ENCODE measurements around the gene CCDC7.
"Not testable (repeated sequence)": the region's sequence is repeated elsewhere in the genome, so short reads cannot be mapped to it uniquely, and the experiment has no call there.

CCDC7 gene

DNA sequence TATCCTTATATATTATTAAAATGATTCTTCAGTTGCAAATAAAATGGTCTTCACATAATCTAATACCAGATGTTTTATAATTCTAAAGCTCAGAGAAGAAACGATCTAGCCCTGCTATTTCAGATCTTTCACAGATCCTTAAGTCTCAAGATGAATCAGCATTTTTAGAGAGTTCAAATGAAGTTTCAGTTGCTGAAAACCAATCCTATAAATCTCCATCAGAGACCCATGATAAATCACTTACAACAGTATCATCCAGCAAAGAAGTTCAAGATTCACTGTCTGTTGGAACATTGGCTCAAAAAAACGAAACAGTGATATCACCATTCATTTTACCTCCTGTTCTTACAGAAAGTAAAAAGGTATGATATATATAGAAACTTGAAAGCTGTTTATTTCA lies 137.0 kb downstream of the CCDC7 start:
- no peak for DNase-seq

DNA sequence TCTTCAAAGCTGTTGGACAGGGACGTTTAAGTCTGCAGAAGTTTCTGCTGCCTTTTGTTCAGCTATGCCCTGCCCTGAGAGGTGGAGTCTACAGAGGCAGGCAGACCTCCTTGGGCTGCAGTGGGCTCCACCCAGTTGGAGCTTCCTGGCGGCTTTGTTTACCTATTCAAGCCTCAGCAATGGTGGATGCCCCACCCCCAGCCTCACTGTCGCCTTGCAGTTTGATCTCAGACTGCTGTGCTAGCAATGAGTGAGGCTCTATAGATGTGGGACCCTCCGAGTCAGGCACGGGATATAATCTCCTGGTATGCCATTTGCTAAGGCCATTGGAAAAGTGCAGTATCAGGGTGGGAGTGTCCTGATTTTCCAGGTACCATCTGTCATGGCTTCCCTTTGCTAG lies 152.1 kb downstream of the CCDC7 start:
- DNase-seq = not testable (repeated sequence)

DNA sequence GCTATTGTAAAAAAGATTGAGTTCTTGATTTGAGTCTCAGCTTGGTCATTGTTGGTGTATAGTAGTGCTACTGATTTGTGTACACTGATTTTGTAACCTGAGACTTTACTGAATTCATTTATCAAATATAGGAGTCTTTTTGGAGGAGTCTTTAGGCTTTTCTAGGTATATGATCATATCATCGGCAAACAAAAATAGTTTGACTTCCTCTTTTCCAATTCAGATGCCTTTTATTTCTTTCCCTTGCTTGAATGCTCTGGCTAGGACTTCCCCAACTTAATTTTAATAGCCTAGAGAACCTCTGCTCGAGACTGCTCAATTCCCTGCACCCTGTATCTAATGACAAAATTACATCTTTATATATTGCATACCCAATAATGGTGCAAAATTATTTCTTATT lies 154.4 kb downstream of the CCDC7 start:
- DNase-seq = no peak

DNA sequence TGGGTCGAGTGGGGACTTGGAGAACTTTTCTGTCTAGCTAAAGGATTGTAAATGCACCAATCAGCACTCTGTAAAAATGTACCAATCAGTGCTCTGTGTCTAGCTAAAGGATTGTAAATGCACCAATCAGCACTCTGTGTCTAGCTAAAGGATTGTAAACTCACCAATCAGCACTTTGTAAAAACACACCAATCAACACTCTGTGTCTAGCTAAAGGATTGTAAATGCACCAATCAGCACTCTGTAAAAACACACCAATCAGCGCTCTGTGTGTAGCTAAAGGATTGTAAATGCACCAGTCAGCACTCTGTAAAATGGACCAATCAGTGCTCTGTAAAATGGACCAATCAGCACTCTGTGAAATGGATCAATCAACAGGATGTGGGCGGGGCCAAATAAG lies 155.6 kb downstream of the CCDC7 start:
- not testable (repeated sequence) for DNase-seq

DNA sequence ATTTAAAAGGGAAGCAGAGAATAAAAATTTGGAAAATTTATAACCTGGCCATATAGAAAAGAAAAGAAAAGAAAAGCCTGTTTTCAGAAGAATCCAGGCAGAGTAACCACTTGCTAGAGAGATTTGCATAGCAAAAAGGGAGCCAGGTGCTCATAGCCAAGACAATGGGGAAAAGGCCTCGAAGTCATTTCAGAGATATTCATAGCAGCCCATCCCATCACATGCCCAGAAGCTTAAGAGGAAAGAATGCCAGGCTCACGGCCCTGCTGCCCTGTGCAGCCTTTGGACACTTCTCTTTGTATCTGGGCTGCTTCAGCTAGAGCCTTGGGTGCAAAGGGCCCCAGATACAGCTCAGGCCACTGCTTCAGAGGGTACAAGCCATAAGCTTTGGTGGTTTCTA lies 159.8 kb downstream of the CCDC7 start:
- DNase-seq = no peak

DNA sequence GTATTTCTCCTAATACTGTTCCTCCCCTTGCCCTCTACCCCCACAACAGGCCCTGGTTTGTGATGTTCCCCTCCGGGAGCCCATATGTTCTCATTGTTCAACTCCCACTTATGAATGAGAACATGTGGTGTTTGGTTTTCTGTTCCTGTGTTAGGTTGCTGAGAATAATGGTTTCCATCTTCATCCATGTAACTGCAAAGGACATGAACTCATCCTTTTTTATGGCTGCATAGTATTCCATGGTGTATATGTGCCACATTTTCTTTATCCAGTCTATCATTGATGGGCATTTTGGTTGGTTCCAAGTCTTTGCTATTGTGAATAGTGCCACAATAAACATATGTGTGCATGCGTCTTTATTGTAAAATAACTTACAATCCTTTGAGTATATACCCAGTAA lies 164.6 kb downstream of the CCDC7 start:
- DNase-seq = not testable (repeated sequence)

DNA sequence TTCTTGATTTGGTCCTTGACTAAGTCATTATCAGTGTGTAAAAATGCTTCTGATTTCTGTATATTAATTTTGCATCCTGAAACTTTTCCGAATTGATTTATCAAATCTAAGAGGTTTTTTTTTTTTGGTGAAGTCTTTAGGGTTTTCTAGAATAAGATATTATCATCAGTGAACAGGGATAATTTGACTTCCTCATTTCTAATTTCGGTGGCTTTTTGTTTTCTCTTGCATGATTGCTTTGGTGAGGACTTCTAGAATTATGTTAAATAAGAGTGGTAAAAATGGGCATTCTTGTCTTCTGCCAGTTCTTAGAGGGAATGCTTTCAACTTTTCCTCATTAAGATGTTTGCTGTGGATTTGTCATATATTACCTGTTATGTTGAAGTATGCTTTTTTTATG lies 170.5 kb downstream of the CCDC7 start:
- DNase-seq = no peak

DNA sequence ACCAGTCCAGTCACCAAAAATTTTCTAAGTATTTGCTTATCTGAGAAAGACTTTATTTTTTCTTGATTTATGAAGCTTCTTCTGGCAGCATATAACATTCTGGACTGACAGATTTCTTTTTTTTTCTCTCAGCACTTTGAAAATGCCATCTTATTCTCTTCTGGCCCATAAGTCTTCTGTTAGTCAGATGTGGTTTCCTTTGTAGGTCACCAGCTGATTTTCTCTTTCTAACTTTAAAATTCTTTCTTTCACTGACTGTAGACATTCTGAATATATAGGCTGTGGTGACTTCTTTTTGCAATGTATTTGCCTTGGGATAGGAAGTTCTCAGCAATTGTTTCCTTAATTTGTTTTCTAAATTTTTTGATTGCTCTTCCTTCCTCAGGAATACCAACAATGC lies 172.5 kb downstream of the CCDC7 start:
- no peak for DNase-seq

DNA sequence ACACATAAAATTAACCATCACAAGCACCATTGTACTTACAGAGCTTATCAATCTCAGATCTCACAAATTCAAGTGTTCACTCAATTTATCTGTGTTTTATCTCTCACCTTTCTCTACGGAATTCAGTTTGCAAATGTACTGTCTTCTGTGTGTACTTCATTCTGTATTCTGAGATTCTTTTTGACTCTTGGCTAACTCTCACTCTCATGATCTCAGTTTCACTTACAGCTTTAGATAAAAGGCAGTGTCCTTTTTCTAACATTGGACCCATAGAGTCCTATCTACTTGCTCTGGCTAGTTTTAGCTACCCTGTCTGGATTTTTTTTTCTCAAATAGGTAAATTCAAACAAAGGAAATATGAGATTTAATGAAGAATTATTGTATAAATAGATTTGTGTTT lies 176.0 kb downstream of the CCDC7 start:
- DNase-seq = no peak

DNA sequence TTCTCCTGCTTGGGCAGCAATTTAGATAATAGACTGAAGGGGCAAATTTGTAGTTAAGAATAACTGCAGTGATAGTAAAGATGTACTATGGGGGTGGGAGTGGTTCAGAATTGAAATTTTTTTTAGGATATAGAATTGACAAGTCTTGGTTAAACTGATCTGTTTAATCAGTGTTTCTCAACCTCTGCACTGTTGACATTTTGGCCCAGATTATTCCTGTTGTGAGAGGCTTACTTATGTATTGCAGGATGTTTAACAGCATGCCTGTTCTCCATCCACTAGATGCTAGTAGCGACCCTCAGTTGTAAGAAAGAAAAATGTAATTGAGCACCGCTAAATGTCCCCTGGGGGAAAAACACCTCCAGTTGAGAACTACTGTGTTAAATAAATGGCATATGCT lies 176.5 kb downstream of the CCDC7 start:
- no peak for DNase-seq

DNA sequence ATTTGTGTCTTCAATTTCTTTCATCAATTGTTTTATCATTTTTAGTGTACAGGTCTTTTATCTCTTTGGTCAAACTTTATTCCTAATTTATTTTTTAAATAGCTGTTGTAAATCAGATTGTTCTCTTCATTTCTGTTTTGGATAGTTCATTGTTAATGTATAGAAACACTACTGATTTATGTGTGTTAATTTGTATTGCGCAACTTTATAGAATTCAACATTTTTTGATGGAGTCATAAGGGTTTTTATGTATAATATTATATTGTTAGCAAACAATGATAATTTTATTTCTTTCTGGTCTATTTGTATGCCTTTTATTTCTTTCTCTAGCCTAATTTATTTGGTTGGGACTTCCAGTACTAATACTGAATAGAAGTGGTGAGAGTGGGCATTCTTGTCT lies 181.2 kb downstream of the CCDC7 start:
- no peak for DNase-seq

DNA sequence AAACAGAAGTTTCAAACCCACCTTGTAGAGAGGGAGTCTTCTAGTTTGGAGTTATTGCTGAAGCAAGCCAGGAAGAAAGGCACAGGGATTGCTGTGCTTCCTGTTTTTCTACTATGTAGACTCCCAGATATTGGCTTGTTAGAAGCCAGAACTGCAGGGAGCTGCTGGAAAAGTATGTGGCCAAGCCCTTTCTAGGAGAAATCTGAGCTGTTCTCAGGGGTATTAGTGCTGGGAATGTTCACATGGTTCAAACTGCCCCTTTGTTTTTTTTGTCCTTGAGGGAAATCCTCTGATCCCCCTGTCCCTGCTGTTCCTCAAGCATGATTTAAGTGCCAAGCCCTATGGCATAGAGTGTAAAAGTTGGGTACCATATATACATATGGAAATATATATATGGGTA lies 184.0 kb downstream of the CCDC7 start:
- no peak for DNase-seq

DNA sequence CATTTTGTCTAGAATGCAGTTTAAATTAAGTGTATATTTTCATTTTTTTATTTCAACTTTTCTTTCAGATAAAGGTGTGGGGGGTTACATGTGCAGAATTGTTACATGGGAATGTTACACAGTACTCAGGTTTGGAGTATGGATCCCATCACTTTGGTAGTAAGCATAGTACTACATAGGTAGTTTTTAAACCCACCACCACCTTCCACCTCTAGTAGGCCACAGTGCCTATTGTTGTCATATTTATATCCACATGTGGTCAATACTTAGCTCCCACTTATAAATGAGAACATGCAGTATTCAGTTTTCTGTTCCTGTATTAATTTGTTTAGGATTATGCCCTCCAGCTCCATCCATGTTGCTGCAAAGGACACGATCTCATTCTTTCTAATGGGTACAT lies 200.6 kb downstream of the CCDC7 start:
- no peak for DNase-seq

DNA sequence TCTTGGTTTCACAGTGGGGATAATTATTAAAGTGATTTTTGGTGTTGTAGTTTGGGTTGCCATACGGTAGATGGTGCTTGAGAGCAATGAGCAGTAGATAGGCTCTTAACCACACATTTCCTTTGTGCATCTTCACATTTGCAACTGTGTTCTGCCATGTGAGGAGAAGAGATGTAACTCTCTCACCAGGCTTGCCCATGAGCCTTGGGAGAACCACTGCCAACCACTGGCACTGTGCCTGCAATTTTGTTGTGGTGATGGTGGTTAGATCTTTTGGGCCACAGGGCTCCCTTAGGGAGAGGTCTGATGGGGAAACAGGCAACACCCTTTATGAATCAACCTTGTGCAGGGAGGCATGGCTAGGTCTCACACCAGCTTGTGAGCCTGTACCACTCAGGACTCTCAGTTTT lies 204.3 kb downstream of the CCDC7 start:
- DNase-seq = no peak

DNA sequence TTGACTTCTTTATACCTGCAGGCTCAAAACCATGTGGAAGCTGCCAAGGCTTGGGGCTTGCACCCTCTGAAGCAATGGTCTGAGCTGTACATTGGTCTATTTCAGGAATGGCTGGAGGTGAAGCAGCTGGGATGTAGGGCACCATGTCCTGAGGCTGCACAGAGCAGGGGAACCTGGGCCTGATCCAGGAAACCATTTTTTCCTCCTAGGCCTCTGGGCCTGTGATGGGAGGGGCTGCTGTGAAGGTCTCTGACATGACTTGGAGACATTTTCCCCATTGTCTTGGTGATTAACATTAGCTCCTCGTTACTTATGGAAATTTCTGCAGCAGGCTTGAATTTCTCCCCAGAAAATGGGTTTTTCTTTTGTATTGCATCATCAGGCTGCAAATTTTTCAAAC lies 211.5 kb downstream of the CCDC7 start:
- not testable (repeated sequence) for DNase-seq

DNA sequence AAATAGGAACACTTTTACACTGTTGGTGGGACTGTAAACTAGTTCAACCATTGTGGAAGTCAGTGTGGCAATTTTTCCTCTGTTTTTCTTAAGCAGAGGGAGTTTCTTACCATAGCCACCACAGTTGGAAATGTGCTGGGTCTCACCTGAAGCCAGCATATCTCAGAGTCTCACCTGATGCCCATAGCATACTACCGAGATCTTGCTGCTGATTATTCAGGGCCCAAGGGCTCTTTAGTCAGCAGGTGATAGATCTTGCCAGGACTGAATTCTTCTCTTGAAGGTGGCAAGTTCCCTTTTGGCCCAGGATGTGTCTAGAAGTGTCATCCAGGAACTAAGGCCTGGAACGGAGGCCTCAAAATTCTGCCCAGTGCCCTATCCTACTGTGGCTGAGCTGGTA lies 215.4 kb downstream of the CCDC7 start:
- no peak for DNase-seq

DNA sequence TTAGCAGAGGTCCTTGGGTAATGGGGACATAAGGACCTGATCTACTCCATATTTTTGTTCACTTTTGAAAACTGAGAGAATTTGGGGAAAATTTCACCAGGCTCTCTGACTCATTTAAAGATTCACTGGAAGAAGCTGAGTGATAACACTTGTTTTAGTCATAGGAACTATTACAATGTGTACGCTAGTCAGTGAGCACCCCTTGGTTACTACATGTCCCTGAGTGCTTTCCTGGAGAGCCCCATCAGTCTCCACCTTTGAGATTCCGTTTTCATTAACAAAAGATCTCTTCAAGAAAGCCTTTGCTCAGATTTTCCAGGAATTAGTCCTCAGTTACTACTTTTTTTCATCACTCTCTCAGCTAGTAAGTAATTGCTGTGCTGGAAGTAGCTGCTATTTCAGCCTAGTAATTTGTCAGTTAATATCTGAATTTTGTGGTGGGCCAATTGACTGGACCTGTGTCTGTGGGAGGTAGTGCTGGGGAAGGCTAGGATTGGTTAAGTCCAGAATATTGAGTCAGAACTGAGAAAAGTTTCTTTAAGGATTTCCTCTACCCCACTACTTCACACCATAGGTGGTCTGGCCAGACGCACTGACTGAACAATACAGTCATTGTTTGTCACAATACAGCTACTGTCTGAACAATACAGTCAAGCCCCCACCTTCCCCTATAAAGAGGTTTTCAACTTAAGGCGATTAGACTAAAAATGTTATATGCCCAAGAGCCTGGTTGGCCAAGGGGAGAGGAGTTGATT lies 235.0 kb downstream of the CCDC7 start:
- DNase-seq = no peak

DNA sequence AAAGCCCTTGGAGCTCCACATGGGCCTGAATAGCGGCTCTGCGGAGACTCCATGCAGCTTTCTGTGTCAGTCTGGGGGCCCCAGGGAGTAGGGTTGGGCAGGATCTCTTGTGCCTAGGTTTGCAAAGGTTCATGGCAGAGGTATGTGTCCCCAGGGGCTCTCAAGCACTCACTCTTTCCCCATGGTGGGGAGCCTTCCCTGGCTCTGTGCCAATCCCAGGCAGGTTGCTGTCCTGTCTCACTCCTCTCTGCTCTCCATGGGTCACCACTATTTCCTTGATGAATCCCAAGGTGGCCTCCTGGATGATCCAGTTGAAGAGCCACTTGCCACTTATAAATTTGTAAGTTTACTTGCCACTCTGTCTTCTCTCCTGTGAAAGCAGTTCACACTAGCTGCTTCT lies 238.4 kb downstream of the CCDC7 start:
- no peak for DNase-seq

DNA sequence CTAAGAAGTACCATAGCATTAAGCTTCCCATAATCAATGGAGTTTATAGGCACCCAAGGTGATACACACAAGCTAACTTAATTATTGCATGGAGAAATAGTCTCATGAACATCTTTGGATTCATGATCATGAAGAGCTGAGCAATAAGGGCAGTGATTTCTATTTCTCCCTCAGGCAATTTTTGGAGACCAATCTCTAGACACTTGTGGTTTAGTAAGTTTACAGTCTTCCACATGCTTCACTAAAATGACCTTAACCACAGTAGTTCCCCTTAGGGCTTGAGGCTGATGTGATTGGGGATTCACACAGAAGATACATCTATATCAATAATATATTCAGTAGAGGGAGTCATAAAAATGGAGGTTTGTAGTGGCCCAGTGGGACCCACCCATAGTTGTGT lies 241.2 kb downstream of the CCDC7 start:
- DNase-seq = no peak

DNA sequence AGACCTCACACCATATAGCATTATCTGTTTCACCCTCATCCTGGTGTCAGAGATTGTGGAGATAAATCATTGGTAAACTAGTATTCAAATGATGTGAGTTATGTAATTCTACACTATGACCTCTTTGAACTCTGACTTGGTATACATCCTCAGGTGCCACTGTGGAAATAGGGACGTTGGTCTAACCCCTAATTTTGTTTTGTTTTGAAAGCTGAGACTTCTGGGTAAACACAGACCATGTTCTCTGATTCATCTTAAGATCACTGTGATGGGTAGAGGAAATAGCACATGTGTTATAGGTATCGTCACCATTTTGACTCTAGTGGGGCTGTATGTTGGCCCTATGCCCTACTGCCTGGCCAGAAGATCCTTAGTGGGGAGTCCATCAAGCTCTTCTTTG lies 241.6 kb downstream of the CCDC7 start:
- no peak for DNase-seq

DNA sequence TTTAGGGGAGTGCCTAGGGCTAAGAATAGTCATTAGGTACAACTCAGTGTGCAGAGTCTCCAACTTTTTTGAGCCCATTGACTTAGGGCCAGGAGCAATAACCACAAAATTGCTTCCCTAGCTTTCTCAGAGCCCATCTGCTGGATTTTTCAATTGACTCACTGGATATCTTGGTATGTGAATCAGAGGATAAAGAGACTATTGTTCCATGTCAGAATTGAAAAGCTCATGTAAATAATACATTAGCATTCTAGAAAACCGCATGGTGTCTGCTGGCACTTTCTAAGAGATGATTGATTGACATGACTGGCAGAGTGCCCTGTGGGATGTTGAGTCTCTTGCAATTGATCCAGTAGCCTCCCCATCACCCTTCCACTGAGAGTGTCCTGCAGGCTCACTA lies 246.2 kb downstream of the CCDC7 start:
- peak; percentile 1 for DNase-seq

DNA sequence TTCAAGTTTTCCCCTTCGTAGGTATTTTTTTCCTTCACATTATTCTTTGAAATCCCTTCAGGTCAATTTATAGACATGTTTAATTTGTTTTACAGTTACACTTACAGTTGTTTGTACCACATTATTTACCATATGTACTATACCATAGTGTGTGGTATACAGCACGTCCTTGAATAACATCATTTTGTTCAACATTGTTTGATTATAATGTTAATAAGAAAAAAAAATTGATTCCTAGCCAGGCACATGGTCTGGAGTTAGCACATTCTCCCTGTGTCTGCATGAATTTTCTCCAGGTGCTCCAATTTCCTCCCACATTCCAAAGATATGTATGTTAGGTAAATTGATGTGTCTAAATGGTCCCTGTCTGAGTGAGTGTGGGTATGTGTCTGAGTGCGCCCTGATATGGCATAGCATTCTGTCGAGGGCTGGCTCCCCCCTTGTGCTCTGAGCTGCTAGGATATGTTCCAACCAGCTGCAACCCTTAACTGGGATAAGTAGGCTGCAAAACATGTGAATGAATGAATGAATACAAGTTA lies 247.6 kb downstream of the CCDC7 start:
- no peak for DNase-seq

DNA sequence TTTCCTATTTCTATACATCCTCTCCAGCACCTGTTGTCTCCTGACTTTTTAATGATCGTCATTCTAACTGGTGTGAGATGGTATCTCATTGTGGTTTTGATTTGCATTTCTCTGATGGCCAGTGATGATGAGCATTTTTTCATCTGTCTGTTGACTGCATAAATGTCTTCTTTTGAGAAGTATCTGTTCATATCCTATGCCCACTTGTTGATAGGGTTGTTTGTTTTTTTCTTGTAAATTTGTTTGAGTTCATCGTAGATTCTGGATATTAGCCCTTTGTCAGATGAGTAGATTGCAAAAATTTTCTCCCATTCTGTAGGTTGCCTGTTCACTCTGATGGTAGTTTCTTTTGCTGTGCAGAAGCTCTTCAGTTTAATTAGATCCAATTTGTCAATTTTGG lies 253.7 kb downstream of the CCDC7 start:
- not testable (repeated sequence) for DNase-seq

DNA sequence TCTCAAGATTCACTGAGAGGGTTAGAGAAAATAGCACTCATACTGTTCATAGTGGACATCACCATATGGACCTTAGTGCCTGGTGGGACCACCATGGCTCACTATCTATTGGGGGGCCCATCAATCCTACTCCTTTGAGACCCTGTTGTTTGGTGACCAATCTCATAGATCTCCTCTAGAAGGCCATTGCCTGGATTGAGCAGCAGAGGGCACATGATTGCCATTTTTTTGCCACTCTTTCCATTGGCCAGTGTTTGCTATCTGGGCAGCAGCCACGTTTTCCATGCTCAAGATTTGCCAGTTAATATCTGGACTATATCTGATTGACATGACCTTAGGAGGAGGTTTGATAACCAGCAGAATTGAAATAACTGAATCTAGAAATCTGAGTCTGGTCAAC lies 267.6 kb downstream of the CCDC7 start:
- no peak for DNase-seq

DNA sequence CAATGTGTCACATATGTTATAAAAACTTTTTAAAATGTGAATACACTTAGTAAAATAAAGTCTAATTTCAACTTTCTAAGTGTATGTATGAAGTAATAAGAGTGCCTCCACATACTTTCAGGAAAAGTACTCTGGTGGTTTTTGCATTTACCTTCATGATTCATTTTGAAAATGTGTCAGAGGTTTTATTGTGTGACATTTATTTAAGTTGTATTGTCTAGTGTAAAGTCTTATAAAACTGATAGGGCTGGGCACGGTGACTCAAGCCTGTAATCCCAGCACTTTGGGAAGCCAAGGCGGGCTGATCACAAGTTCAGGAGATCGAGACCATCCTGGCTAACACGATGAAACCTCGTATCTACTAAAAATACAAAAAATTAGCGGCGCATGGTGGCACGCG lies 285.6 kb downstream of the CCDC7 start:
- DNase-seq = no peak
